Nephron progenitor cell (in vitro differentiated cells): ENCODE measurements around the gene GPM6B.

Source experiments
- DNase-seq: peaks from one replicate; pipeline ENCODE4 v3.0.0; 2021
- H3K27ac Mint-ChIP-seq: 2 replicates; pipeline ENCODE4 v1.8.0; 2021; ENCODE audit warnings: mild to moderate bottlenecking, moderate library complexity, mixed read lengths
- H3K27me3 Mint-ChIP-seq: 2 replicates; pipeline ENCODE4 v1.8.0; 2021; ENCODE audit warnings: mild to moderate bottlenecking, low read depth, mixed read lengths; ENCODE audit not compliant: poor library complexity
- H3K36me3 Mint-ChIP-seq: 2 replicates; pipeline ENCODE4 v1.8.0; 2021; ENCODE audit warnings: low read depth, mixed read lengths
- H3K4me1 Mint-ChIP-seq: 2 replicates; pipeline ENCODE4 v1.8.0; 2021; ENCODE audit warnings: mixed read lengths
- H3K4me3 Mint-ChIP-seq: 2 replicates; pipeline ENCODE4 v1.8.0; 2021; ENCODE audit warnings: mild to moderate bottlenecking, moderate library complexity, mixed read lengths
- H3K9me3 Mint-ChIP-seq: 2 replicates; pipeline ENCODE4 v1.8.0; 2021; ENCODE audit warnings: mild to moderate bottlenecking, moderate library complexity, mixed read lengths
- CTCF ChIP-seq: fragments of 200-600 bp; sonication (generic); IDR thresholded peaks from 2 replicates; pipeline ENCODE4 v1.5.0; 2021; ENCODE audit warnings: antibody characterized with exemption

Gene GPM6B

GRCh38 chrX:13855689-13856450, 39.0 kb upstream of the GPM6B start:
- no peak overlapping the region for H3K4me3 Mint-ChIP-seq
- no peak overlapping the region for H3K27ac Mint-ChIP-seq
- no peak for TF ChIP-seq CTCF
- no peaks in the 10 kb centered on the region for H3K36me3 Mint-ChIP-seq
- peaks cover 34% of the 10 kb centered on the region for H3K9me3 Mint-ChIP-seq
- no peak for DNase-seq
- no peaks in the 10 kb centered on the region for H3K4me1 Mint-ChIP-seq
- no peaks in the 10 kb centered on the region for H3K27me3 Mint-ChIP-seq

GRCh38 chrX:13854003-13854402, 37.1 kb upstream of the GPM6B start:
- no peaks in the 10 kb centered on the region for H3K4me1 Mint-ChIP-seq
- H3K9me3 Mint-ChIP-seq, result peaks cover 38% of the 10 kb centered on the region
- no peaks in the 10 kb centered on the region for H3K27me3 Mint-ChIP-seq
- TF ChIP-seq CTCF, result no peak
- no peak for DNase-seq
- H3K4me3 Mint-ChIP-seq, result no peak overlapping the region
- no peak overlapping the region for H3K27ac Mint-ChIP-seq
- peaks cover 5% of the 10 kb centered on the region for H3K36me3 Mint-ChIP-seq

GRCh38 chrX:13852001-13852695, 35.3 kb upstream of the GPM6B start:
- Mint-ChIP-seq H3K27ac (no peak overlapping the region), H3K36me3 (peaks cover 5% of the 10 kb centered on the region), H3K4me3 (no peak overlapping the region), H3K4me1 (no peaks in the 10 kb centered on the region), H3K27me3 (no peaks in the 10 kb centered on the region), H3K9me3 (peaks cover 34% of the 10 kb centered on the region)
- no peak for TF ChIP-seq CTCF
- DNase-seq, result no peak

GRCh38 chrX:13845721-13846378, 29.0 kb upstream of the GPM6B start:
- H3K27me3 Mint-ChIP-seq, result no peaks in the 10 kb centered on the region
- no peak for DNase-seq
- no peak overlapping the region for H3K4me3 Mint-ChIP-seq
- H3K4me1 Mint-ChIP-seq, result no peaks in the 10 kb centered on the region
- peaks cover 5% of the 10 kb centered on the region for H3K36me3 Mint-ChIP-seq
- peaks cover 24% of the 10 kb centered on the region for H3K9me3 Mint-ChIP-seq
- no peak overlapping the region for H3K27ac Mint-ChIP-seq
- no peak for TF ChIP-seq CTCF

- H3K4me3 Mint-ChIP-seq, result no peak overlapping the region
- no peaks in the 10 kb centered on the region for H3K27me3 Mint-ChIP-seq
- no peak overlapping the region for H3K27ac Mint-ChIP-seq
- peaks cover 22% of the 10 kb centered on the region for H3K9me3 Mint-ChIP-seq
- TF ChIP-seq CTCF, result no peak
- no peaks in the 10 kb centered on the region for H3K36me3 Mint-ChIP-seq
- DNase-seq, result no peak
- no peaks in the 10 kb centered on the region for H3K4me1 Mint-ChIP-seq
Measured at GRCh38 chrX:13843150-13843721, 26.3 kb upstream of the GPM6B start.
